C4-2B (cell line): ENCODE results near the gene FHOD3.

Experiments
- CTCF ChIP-seq: fragments of 450-650 bp; conservative IDR thresholded peaks from 2 replicates; pipeline ENCODE4 v1.5.1; 2017; ENCODE audit warnings: mild to moderate bottlenecking
- ZFX ChIP-seq: fragments of 450-650 bp; IDR thresholded peaks from 2 replicates; pipeline ENCODE4 v1.6.1; 2017

- TF ChIP-seq CTCF: no peak
- TF ChIP-seq ZFX: no peak
These were observed 18.7 kb downstream of the FHOD3 start for GRCh38 chr18:36316246-36316645.
